ELR (cell line): ENCODE results near the gene AGAP1.
A peak's percentile ranks its signal among the peaks of the same experiment; 100 is the strongest.
"Not testable (repeated sequence)": the region's sequence is repeated elsewhere in the genome, so short reads cannot be mapped to it uniquely, and the experiment has no call there.

Experiments
- DNase-seq: peaks from one replicate; pipeline ENCODE4 v3.0.0-alpha.2; 2015; ENCODE audit warnings: low read depth

The AGAP1 gene

DNA sequence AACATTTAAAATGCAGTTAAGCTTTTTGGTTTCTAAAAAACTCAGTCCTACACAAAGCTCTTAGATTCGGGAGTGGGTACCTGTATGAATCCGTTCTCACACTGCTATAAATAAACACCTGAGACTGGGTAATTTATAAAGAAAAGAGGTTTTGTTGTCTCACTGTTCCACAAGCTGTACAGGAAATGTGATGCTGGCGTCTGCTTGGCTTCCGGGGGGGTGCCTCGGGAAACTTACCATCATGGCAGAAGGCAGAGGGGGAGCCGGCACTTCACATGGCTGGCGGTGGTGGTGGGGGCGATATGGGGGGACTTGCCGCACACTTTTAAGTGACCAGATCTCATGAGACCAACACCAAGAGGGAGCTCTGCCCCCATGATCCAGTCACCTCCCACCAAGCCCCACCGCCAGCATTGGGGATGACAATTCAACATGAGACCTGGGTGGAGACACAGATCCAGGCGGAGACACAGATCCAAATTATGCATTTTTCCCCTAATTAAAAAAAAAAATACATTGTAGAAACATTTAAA, 451.8 kb downstream of the AGAP1 start:
- no peak for DNase-seq

DNA sequence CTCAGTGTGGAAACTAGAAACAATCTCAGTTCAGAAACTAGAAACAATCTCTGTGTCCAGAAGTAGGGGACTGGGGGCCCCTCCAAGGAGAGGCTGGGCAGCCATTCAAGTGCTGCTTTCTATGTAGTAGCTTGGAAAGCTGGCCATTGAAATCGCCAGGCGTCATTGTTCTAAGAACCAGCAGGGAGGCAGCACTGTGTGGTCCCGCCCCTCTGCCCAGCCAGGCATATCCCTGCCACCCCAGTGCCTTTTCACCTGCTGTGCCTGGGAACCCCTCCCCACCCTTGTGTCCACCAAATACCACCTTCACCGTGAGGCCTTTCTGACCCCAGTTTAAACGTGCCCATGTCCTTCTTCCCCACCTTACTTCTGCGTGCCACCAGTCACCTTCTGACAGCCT, 452.7 kb downstream of the AGAP1 start:
- no peak for DNase-seq

DNA sequence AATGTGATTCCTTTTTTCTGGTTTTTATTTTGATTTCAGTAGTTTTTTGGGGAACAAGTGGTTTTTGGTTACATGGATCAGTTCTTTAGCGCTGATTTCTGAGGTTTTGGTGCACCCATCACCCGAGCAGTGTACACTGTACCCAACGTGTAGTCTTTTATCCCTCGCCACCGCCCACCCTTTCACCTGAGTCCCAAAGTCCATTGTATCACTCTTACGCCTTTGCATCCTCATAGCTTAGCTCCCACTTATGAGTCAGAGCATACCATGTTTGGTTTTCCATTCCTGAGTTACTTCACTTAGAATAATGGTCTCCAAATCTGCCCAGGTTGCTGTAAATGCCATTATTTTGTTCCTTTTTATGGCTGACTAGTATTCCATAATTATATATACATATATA, 453.2 kb downstream of the AGAP1 start:
- not testable (repeated sequence) for DNase-seq

DNA sequence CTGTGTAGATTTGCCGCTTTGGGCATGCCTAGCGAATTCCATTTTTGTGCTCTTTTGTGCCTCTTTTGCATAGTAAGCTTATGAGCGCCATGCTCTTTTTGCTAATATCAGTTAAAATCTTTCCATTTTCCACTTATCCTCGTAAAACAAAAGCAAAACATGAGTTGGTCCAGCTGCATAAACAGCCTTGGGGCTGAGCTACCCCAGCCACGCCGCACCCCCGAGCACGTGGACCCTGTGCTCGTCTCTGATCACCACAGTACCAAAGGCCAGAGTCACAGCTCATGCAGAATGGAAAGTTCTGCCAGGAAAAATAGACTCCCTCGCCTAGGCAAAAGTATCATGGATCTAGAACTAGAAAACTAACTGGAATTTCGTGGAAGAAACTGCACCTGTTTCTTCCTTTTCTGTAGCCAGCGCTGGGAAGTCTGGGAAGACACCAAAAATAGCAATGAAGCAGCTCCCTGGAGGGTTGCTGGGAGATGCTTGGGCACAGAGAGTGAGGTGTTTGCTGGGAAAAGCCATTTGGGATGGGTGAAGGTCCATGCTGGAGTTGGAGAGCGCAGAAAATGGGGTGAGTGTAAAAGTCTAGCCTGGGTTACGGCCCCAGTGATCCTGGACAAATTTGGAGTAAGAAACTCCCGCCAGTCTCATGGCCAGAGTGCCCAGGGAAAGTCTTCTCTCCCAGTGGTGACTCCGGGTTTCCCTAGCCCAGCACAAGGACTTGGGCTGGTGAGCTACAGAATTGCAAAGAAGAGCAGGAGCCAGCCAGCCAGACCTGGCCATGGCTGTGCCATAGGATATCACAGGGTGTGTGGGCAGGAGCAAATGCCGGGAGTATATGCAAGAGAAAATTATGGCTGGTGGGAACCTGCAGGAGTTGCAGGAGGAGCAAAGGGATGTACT, 456.0 kb downstream of the AGAP1 start:
- no peak for DNase-seq

DNA sequence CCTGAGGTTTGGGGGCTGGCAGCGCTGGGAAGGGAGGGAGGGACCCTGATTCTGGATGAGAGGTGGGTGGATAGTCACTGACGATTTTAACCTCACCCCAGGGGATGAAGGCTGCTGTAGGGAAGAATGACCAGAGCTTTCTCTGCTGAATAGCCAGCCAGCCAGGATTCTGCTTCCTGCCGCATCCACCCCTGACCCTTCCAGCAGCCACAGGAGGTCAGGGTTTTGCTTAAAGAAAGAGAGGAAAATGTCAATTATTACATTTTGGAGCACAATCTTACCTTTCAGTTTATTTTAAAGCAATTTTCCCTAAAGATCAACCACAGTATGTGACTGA, 456.6 kb downstream of the AGAP1 start:
- DNase-seq, result no peak

GRCh38 chr2:235951493-235951892, 457.6 kb downstream of the AGAP1 start:
- no peak for DNase-seq

- peak; percentile 11 for DNase-seq
Measured at GRCh38 chr2:235951982-235952381, 458.1 kb downstream of the AGAP1 start.

- DNase-seq, result no peak
Measured at GRCh38 chr2:235952714-235953113, 458.9 kb downstream of the AGAP1 start.

DNA sequence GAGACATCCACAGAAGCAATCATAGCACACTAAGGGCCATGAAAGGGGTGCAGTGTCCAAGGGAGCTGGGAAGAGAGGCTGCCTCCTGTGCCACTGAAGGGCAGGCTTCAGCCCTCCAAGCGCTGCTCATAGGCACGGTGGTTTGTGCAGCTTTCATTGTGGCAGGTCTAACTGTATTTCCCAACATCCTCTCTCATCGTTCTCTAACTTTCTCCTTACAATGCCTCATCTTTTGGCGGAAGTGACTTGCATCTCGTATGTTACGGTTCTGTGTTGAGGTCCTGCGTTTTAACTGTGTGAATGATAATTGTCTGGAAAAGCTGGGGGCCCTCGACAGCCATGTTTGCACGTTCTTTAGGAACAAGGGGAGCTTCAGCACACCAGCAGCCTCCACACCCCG, 460.4 kb downstream of the AGAP1 start:
- DNase-seq, result no peak

- no peak for DNase-seq
Measured at GRCh38 chr2:235954888-235955480, 461.1 kb downstream of the AGAP1 start.

DNA sequence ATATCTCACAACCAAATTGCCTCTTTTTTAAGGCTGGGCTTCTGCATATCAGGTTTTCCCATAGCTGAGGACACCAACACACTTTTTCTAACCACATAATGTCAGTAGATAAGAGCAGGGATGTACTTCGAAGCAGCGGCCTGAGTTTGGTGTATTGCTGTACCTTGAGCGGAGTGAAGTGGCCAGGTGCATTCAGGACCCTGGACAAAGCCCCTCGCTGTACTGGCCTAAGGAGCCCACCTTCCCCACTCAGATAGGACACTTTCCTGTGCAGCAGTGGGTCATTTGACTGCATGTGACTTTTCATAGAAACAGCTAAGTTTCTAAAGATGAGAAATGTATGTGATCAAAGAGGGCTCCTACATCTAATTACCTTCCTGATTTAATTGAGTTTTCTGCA, 461.8 kb downstream of the AGAP1 start:
- no peak for DNase-seq

DNA sequence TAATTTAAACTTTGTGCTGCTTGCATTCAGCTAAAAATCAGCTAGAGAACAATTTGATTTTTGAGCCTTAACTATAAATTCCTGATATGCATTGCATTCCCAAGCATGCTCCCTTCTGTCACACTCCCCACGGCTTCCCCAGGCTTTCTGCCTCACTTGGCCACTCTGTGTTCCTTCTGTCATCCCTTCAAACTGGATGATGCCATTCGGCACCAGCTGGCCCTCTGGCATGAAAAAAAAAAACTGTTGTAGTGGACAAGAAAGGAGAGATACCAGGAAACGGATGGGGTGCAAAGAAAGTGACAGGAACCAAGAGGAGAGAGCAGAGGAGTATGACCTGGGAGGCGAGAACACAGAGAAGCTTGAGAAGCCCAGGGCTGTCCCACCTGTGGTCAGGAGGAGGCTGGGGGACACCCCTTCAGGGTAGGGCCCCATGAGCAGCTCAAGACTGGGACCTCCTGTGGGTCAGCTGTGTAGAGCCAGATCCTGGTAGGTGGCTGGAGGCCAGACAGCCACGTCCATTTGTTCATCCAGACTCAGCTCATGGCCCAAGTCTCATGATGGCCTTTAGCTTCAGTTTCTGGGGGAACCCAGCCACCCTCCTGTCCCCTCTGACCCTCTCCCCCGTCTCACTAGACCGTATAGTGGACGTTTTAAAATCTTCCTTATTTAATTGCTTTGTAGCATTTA, 462.6 kb downstream of the AGAP1 start:
- DNase-seq, result no peak

- DNase-seq, result no peak
Measured at GRCh38 chr2:235957251-235957650, 463.4 kb downstream of the AGAP1 start.

DNA sequence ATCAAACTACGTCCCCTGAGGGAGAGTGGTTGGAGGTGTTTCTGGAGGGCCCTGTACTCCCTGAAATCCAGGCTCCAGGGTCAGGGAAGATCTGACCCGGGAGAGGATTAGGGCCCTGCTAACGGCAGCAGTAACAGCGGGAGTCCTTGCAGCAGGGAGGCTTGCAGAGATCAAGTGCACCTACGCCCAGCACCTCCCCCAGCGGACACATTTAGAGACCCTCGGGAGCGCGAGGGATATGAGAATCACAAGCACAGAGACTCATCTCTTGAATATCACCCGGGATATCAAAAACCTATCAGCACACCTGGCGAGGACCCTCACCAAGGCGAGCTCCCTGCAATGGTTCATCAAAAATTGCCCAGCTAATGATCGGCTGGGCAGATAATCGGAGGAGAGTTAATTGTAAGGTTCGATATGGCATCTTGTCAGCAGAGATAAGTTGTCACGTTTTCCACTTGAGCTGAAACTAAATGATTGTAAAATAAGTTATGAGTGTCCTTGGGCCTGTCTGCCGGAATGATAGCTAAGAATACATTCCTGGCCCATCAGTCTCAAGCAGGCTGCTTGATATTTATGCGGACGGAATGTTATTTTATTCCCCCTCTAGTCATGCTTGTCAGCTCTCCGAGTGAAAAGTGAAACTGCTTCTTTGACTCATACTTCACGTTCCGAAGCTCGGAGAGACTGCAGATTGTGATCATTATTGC, 464.5 kb downstream of the AGAP1 start:
- no peak for DNase-seq

DNA sequence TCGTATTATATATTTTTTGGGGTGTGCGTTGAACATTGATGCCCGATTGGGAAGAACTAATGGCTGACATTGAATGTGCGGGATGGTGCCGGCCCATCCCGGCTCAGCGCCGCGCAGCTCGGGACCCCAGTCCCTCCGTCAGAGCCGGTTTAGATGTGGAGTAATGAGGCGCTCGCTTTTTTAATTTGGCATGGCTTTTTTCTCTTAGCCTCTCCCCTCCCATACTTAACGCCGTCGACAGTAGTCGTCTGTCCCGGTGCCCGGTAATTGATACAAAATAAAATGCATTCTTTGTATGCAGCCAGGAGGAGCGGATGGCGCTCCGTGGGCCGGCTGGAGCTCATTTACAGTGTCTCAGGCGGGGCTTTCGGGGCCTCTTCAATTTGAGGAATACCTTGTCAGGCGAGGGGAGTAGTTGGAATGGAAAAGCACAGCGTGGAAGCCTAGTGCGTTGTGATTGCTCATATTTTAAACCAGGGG, 465.1 kb downstream of the AGAP1 start:
- DNase-seq, result no peak

DNA sequence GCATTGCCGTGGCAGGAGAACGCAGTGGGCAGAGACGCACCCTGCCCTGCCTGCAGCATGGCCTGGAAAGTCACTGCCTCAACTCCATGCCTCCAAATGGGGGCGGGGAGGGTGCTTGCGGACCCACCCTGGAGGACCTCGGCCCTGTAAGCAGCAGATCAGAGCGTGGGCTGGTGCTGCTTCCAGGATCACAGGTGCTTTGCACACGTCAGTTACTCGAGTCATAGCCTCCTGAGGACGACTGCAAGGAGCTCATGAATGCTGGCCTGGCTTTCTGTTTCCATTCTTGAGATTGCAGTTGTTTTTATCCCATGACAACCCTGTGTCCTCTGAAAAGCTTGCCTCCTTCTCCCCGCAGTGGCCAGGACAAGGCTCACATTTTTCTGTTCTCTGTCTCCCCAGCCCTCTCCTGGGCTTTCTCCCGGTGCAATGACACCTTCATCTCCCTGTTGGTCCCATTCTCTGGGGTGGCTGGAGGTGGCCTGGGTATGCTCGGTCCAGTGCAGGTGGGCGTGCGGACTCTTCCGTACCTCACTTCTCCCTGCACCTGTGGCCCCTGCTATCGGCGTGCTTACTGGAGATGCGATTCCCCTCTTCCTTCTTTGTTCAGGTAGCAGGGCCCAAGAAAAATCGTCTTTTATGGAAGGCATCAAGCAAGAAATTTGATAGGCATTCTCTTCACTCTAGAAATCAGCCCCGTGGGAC, 466.3 kb downstream of the AGAP1 start:
- DNase-seq, result no peak

DNA sequence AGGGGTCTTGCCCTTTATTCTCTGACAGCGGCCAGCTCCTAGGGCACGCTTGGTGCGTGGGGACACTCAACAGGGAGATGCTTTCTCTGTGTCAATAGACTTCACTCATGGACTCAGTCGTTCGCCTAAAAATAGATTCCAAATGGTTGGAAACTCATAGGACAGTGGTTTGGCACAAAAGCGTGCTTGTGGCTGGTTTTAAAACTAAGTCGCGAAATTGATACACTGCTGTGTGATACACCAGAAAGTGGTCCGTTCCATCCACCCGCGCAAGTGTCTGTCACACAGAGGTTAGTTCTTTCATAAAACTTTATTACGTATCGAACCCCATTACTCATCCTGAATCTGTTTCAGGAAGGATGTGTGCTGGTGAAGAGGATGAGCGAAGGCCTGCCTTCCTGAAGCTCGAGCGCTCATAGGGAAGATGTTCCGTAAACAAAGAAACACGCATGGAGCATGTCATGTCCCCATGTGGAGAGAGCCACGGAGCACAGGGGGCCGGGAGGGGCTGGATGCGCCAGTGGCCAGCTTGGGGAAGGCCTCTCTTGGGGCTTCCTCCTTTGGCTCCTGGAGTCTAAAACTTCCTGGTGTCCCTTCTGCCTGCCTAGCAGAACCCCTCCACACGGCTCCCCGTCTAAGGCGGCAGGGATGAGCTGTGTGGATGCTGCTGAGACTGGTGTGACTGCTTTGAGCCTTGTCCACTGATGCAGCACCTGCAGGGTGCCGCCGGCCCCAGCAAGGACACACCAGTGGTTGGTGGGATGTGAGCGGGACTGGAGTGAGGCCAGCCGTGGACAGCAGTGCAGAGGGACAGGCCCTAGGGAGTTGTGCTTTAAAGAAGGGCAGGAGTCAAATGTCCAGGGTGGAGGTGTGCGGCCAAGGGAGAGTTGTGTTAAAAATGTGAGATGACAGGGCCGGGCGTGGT, 467.1 kb downstream of the AGAP1 start:
- DNase-seq, result no peak

GRCh38 chr2:235961711-235962110, 467.9 kb downstream of the AGAP1 start:
- DNase-seq, result no peak

DNA sequence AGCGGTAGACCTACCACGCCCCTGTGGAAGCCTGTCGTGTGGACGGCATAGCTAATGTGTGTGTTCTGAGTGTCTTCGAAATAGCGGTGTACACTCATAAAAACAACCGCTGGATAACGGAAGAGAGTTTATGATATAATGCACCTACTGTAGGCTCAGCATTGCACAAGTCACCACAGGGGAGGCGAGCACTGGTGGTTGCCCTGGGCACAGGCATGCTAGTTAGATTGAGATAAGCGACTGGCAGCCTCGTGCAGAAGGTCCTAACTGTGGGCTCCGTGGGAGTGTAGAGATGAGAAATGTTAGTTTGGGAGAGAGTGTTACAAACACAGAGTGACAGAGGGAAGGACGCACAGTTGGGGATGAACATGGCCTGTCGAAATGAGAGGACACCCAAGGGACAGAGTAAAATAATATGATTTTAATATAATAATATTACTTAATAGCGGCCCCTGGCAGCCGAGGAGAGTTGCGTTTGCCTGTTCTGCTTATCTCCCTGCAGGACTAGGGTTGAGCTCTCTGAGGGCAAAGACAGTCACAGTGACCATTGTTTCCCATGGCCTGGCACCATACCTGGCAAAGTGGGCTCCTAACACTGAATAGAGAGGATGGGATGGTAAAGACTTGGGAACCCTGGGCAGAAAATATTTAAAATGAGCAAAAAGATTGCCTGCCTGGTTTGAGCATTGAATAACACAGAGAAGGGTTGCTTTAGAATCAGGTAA, 470.2 kb downstream of the AGAP1 start:
- no peak for DNase-seq
